GM21528 (cell line): ENCODE measurements around the gene SEPHS2.
"Not testable (repeated sequence)": the region's sequence is repeated elsewhere in the genome, so short reads cannot be mapped to it uniquely, and the experiment has no call there.

Experiments
- ATAC-seq: cut with Tn5 transposase; IDR thresholded peaks from one replicate; pipeline ENCODE4 v1.9.1; 2021; ENCODE audit warnings: mild to moderate bottlenecking, moderate library complexity; ENCODE audit not compliant: unreplicated experiment, low FRiP score

SEPHS2 gene, protein sequence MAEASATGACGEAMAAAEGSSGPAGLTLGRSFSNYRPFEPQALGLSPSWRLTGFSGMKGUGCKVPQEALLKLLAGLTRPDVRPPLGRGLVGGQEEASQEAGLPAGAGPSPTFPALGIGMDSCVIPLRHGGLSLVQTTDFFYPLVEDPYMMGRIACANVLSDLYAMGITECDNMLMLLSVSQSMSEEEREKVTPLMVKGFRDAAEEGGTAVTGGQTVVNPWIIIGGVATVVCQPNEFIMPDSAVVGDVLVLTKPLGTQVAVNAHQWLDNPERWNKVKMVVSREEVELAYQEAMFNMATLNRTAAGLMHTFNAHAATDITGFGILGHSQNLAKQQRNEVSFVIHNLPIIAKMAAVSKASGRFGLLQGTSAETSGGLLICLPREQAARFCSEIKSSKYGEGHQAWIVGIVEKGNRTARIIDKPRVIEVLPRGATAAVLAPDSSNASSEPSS

DNA sequence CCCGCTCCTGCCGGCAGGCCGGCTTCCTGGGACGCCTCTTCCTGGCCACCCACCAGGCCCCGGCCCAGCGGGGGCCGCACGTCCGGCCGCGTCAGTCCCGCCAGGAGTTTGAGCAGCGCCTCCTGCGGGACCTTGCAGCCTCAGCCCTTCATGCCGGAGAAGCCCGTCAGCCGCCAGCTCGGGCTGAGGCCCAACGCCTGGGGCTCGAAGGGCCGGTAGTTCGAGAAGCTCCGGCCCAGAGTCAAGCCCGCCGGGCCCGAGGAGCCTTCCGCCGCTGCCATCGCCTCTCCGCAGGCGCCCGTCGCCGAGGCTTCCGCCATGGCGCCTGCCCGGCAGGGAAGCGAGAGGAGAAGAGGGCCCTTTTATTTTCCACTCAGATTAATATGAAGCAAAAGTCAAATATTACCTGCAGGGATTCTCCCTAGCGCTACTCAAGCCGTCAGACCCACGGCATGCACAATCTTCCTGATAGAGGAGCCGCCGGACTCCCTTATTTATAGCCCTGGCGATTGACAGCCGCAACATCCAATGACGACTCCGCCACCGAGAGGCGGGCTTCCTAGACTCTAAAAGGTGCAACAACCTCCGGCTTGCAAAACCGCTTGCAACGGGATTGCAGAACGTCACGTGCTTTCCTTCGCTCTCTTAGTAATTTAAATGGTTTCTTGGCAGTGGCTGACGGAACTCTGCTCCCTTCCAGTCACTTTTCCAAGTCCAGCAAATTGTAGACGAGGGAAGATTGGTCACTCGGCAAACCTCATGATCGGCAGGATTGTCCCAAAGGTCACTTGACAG, at the start of gene SEPHS2:
SEPHS2 (minus strand) TSS at position 467 of the 795 bp plus-strand sequence; CDS start at position 320, 147 bp downstream.
- ATAC-seq = peak; percentile 78

DNA sequence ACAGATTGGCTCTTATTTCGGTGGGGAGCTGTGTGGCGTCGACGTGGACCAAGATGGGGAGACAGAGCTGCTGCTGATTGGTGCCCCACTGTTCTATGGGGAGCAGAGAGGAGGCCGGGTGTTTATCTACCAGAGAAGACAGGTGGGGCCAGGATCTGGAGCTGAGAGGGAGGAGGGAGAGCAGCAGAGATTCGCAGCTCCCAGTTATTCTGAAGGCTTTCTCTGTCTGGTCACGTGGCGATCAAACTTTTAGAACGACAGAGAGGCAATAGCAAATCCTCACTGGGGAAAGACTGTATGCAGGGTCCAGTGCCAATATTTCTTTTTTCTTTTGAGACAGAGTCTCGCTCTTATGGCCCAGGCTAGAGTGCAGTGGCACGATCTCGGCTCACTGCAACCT, 49.0 kb upstream of the SEPHS2 start:
- no peak for ATAC-seq

GRCh38 chr16:30493941-30494488, 48.3 kb upstream of the SEPHS2 start:
- no peak for ATAC-seq

GRCh38 chr16:30491744-30492308, 46.2 kb upstream of the SEPHS2 start:
- no peak for ATAC-seq

GRCh38 chr16:30491229-30491628, 45.6 kb upstream of the SEPHS2 start:
- no peak for ATAC-seq

DNA sequence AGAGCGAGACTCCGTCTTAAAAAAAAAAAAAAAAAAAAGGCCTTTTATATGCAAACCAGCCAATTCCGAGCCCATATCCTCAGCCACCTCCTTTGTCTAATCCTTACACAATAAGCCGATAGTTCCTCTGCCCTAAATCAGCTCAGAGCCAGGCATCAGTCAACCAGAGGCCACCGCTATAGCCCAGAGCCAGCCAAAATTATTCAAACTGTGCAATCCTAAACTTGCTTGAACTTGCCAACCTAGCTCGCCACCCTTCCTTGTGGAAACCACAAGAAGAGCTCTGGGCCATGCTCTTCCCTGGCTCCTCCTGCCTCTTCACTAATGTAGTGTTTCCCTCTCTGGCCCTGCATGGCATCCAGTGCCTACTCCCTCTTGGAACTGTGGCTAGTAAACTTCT, 44.5 kb upstream of the SEPHS2 start:
- no peak for ATAC-seq

DNA sequence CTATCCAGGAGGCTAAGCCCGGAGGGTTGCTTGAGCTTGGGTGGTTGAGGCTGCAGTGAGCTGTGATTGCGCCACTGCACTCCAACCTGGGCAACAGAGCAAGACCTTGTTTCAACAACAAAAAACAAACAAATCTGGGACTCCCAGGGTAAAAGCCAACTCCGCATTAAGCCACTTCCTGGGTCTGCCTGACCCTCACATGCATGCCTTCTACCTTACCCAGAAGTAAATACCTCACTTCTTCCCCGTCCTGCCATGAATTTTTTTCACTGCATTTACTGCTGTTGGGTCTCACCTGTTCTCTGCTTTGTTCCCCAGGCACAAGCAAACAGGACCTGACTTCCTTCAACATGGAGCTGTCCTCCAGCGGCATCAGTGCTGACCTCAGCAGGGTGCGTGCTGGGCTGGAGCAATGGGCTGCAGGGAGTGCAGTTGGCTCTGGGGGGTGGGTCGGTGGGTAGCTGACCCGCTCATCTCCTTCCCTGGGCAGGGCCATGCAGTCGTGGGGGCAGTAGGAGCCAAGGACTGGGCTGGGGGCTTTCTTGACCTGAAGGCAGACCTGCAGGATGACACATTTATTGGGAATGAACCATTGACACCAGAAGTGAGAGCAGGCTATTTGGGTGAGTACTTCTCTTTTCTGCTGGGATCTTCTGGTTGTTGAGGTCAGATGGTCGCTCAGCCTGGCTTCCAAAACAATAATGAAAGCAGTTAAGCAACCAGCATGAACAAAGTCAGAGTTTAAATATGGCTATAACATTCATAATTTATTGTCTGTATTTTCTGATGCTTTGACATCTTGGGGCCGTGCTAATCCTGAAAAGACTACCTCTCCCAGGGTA, 43.3 kb upstream of the SEPHS2 start:
- ATAC-seq = no peak

- no peak for ATAC-seq
Observed at GRCh38 chr16:30485818-30486436, 40.3 kb upstream of the SEPHS2 start.

GRCh38 chr16:30484887-30485286, 39.2 kb upstream of the SEPHS2 start:
- ATAC-seq = no peak

- ATAC-seq = no peak
Observed at GRCh38 chr16:30482366-30482765, 36.7 kb upstream of the SEPHS2 start.

- ATAC-seq = no peak
Observed at GRCh38 chr16:30481381-30481780, 35.7 kb upstream of the SEPHS2 start.

DNA sequence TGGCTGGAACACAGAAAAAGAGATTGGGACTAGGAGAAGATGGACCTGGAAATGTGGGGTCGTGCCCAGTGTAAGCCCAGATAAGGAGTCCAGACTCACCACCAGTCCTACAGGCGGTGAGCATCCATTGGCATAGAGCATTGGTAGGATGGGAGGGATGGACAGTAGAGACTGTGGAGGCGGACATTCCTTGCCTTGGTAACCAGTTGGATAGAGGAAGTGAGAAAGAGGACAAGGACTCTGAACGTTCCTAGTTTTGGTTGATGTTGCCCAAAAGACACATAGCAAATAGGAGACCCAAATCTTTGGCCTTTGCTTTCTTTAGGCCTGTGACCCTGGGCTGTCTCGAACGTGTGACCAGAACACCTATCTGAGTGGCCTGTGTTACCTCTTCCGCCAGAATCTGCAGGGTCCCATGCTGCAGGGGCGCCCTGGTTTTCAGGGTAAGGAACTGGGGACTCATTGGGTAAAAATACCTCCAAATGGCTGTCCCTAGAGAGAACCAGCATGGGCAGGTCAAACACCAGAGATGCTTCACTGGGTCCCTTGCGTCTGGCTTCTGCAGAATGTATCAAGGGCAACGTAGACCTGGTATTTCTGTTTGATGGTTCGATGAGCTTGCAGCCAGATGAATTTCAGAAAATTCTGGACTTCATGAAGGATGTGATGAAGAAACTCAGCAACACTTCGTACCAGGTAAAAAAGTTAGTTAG, 33.2 kb upstream of the SEPHS2 start:
- no peak for ATAC-seq

- not testable (repeated sequence) for ATAC-seq
Observed at GRCh38 chr16:30477773-30478172, 32.1 kb upstream of the SEPHS2 start.

GRCh38 chr16:30476991-30477390, 31.3 kb upstream of the SEPHS2 start:
- no peak for ATAC-seq

GRCh38 chr16:30474684-30475083, 29.0 kb upstream of the SEPHS2 start:
- no peak for ATAC-seq

GRCh38 chr16:30474074-30474452, 28.4 kb upstream of the SEPHS2 start:
- ATAC-seq = no peak

DNA sequence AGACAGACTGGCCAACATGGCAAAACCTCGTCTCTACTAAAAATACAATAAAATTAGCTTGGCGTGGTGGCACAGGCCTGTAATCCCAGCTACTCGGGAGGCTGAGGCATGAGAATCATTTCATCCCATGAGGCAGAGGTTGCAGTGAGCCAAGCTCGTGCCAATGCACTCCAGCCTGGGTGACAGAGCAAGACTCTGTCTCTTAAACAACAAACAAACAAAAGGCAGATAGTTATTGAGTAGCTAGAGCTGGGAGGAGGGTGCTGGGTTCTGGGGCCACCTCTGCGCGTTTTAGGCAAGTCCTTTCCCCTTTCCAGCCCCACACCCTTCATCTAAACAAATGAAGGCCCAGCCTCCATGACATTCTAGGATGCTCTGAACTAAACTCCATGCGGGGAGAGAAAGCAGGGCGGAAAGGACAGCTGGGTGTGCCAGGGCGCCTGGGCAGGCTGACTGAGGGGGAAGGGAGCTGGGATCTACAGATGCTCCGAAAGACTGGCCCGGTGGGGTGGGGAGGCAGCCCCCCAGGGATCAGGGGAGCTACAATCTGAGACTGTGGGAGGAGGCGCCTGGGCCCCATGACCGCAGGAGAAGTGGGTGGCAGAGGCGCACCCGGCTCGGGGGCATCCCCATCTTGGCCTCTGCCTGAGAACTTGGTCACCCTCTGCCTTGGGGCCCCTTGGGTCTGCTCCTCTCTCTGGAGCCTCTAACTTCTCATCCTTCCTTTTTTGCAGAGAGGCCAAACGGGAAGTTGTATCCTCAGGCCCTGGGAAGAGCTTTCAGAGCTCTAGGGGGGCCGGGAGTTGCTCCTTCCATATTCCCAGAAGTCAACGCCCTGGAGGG, 27.8 kb upstream of the SEPHS2 start:
- no peak for ATAC-seq

- ATAC-seq = no peak
Observed at GRCh38 chr16:30472328-30472942, 26.8 kb upstream of the SEPHS2 start, which contains the start of gene ITGAL. Gene ITGAL, plus strand, starts transcription at chr16:30472742. Its CDS starts 96 bp downstream, at chr16:30472838.
